GM10847 (cell line): ENCODE data around the gene ATG9A.
A peak's percentile ranks its signal among the peaks of the same experiment; 100 is the strongest.

Source experiments
- POLR2A ChIP-seq: IDR thresholded peaks from 2 replicates; pipeline ENCODE4 v1.6.1; 2011; ENCODE audit not compliant: insufficient read length; ENCODE audit errors: extremely low read depth

ATG9A gene

GRCh38 chr2:219261024-219261855 lies 31.8 kb upstream of the ATG9A start:
- TF ChIP-seq POLR2A, result no peak

DNA sequence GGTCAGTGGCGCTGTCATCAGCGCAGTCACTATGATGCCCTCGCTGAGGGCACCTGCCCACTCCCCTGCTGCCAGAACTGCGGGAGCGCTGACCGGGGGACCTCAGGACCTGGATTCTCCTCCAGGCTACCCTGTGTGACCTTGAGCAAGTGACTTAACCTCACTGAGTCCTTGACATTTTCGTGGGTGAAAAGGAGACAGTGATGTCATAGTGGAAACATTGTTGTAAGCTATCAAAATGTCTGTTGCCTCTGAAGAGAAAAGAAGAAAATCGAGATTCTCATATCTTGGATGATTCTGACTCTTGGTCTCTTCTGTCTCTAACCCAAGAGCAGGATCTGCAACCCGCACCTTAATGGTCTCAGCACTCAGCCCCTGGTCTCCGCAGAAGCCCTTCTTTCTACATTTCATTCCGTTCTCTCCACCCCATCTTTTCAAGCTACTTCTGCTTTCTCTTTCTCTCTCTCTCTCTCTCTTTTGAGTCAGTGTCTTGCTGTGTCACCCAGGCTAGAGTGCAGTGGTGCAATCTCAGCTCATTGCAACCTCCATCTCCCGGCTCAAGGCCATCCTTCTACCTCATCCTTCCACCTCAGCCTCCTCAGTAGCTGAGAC lies 25.3 kb upstream of the ATG9A start:
- no peak for TF ChIP-seq POLR2A

DNA sequence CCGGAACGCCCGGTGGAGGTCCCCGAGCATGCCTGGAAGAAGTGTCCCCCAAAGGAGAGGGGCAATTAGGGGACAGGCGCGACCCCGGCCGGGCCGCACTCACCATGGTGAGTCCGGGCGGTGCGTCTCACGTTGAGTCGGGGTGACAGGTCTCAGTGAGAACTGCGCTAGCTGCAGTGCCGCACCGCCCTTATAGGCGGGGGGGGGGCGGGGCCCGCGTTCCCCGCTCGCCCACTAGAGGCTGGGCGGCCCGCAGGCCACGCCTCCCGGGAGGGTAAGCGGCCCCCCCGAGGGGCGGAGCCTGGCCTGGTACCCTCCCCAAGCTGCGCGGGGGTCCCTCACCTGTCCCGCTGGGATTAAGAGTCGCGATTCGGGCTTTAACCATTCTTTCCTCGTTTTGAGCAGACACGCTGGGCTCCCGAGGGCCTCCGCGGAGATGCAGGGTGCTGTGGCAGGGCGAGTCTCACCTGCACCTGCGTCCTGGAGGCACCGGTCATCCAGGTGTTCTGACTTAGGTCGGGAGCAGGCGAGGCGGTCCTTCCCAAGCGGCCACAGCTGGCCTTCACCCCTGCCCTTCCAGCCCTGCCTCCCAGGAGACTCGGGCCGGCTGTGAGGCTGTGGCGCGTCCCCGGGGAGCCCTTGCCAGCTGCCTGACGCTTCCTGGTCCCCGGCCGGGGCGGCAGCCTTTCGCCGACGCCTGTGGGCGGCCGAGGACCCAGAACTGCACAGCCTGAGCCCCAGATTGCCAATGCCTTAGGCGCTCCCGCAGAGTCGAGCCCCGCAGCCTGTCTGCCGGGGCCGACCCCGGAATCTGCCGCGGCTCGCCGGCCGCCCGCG lies 24.5 kb upstream of the ATG9A start, which contains the start of gene TUBA4A:
Gene TUBA4A, minus strand, starts transcription at position 166 of the 837 bp plus-strand sequence. Its CDS starts 60 bp downstream, at position 106.
- TF ChIP-seq POLR2A, result peak; percentile 99

DNA sequence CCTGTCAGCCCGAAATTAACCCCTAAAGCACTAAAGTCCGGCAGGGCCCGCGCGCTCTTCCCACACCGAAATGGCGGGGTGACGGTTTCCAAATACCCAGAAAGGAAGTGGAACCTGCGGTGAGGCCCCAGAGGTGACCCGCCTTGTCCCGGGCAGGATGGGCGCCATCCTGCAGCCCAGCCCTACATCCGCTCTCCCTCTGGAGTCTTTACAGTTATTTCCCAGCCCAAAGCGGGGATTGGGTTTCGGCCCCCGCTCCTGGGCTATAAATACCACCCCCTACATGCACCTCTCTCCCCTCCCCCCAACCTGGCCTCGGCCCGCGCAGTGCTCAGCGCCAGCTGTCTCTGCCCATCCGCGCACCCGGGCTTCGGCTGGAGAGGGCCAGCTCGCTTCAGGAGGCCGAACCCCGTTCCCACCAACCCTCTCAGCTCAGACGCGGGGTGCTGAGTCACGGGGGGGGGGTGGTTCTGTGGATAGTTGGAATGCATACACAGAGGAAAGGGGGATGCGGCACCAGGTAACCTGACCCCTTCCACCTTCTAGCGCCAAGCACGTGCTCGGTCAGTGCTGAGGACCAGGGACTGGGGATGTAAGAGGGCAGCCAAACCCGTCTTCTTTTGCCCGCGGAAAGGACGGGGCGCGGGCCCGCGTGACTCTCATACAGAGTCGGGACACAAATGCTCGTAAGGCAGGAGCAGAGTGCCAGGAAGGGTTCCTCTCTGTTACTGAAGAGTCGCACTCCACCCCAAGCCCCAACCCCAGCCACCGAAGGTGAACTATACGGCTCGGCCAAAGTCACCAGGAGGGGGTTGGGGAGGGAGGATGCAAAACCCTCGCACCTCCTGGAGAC lies 23.7 kb upstream of the ATG9A start, which contains the start of gene TUBA4B:
Gene TUBA4B, plus strand, starts transcription at position 344 of the 853 bp plus-strand sequence. Its CDS starts 165 bp downstream, at position 509.
- TF ChIP-seq POLR2A, result peak; percentile 3

GRCh38 chr2:219252570-219252899 lies 23.1 kb upstream of the ATG9A start:
- TF ChIP-seq POLR2A, result no peak

- no peak for TF ChIP-seq POLR2A
Observed at GRCh38 chr2:219252084-219252483, 22.6 kb upstream of the ATG9A start.

DNA sequence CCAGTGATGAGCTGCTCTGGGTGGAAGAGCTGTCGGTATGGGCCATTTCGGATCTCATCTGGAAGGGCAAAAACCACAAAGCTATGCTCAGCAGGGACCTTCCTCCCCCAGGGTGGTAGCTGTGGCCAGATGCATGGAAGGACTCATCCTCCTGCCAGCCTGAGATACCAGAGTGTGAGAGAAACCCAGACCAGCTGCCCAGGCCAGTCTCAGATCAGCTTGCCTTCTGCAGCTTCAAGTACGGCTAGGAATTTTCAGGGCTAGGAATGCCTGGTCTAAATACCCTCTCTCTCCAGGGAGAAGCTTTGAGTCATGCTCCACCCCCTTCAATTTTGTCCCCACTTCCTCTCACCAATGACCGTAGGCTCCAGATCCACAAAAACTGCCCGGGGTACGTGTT lies 22.2 kb upstream of the ATG9A start:
- no peak for TF ChIP-seq POLR2A

- no peak for TF ChIP-seq POLR2A
Observed at GRCh38 chr2:219250049-219250781, 20.8 kb upstream of the ATG9A start.

DNA sequence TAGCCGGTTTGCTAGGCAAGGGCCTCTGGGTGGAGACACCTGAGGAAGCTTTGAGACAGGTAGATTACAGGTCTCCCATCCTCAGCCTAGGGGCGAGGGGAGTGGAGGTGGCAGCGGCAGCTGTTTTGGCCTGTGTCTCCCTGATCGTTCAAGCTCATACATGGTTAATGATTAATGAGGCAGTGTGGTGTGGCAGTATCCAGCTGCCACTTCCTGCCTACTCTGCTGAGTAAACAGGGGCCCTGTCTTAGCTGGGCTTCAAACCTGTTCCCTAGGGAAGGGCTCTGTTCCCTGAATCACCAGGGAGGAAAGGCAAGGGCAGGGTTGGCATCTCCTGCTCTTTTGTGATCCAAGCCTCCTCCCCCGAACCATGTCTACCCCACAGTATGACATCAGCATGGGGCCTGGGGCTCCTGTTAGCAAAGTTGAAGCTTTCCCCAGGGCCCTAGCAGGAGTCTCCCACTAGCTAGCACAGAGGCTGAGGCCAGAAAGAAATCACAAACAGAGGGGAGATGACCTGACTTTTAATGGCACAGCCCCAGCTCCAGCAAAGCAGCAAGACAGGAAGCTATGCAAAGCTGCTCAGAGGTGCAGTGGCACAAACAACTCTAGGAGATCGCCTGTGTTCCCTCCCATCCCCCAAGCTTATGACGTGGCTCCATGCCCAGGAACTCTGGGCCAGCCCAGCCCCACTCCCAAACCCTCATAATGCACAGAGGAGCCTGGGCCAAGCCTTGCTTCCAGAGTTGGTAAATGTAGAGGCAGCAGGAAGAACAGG lies 20.0 kb upstream of the ATG9A start:
- peak; percentile 18 for TF ChIP-seq POLR2A

DNA sequence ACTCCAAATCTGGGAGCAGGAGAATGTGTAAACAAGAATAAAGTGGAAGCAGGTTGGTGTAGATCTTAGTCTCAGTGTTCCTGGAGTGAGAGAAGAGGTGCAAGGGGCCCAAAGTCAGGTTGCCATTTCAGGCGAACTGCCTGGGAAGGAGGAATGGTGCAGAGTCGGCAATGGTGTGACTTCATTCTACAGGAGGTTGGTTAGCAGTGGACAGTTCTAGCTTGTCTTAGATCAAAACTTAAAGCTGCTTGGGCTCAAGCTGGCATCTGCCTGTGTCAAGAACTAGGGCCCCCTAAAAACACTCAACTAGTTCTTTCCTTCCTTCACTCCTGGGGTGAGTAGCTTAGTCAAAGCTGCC lies 19.4 kb upstream of the ATG9A start:
- TF ChIP-seq POLR2A, result no peak

GRCh38 chr2:219247678-219248642 lies 18.5 kb upstream of the ATG9A start:
- no peak for TF ChIP-seq POLR2A

DNA sequence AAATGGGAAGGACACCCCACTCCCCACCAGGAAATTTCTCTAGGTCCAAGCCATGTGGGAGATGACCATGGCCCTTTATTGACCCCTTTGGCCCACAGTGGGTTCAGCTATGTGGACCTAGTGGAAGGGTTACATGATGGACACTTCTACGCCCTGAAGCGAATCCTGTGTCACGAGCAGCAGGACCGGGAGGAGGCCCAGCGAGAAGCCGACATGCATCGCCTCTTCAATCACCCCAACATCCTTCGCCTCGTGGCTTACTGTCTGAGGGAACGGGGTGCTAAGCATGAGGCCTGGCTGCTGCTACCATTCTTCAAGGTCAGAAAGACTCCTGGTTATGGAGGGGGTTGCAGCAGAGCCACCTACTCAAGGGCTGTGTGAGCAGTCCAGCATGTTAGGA lies 17.1 kb upstream of the ATG9A start:
- no peak for TF ChIP-seq POLR2A
